ENCODE data around the gene TASL.

- TF ChIP-seq CTCF (optimal IDR thresholded peaks at IDR 0.05 in 1 of 3, IDR thresholded peaks at IDR 0.05 in 1 of 3, conservative IDR thresholded peaks at IDR 0.05 in 1 of 3; ENCODE audit: extremely low read depth in 1 of 3, insufficient read depth in 2 of 3, low read length in 3 of 3): no peak
- no peak for TF ChIP-seq EZH2 (IDR thresholded peaks at IDR 0.05; ENCODE audit: low read length)
Measured at GRCh38 chrX:30620125-30620524, 42.6 kb upstream of the TASL start.

All from keratinocyte (primary cell).